Left renal pelvis (tissue), 4 donors: Measurements from ENCODE around the gene OR2V2. TPM values are rescaled to one million over a fixed set of nuclear protein-coding genes. Genes with fewer than 3 reads are reported as not detected.
"Not testable (repeated sequence)": the region's sequence is repeated elsewhere in the genome, so short reads cannot be mapped to it uniquely, and the experiment has no call there.

Experiments used
- DNase-seq, 4 donors: peaks; one replicate each; pipeline ENCODE4 v3.0.0-alpha.2; 2013; ENCODE audit warnings: low read depth in 4 of 4, low spot score in 3 of 4
- polyA plus RNA-seq, 4 donors: library from polyadenylated mRNA; unstranded; fragments of 120-200 nt; gene quantifications; one replicate each; pipeline ENCODE4 v1.2.1, GENCODE V29; 2013; ENCODE audit not compliant: insufficient read length in 4 of 4

Gene OR2V2
- polyA plus RNA-seq, 4 donors, result 0.05 to 0.06 TPM; not detected in 2

DNA sequence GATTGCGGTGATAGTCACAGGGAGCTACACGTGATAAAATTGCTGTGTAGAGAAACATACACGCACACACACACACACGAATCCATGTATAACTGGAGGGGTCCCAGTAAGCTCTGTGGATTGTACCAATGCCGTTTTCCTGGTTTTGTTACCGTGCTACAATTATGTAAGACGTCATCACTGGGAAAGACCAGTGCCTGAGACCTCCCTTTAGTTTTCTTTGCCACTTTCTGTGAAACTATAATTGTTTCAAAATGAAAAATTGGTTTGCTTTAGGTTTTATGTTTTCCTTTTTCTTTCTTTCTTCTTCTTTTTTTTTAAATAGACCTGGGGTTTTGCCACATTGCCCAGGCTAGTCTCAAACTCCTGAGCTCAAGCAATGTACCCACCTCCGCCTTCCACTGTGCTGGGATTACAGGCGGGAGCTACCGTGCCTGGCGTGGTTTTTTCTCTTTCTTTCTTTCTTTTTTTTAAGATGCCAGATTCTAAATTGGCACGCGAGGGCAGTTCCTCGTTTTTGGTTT lies 21.3 kb downstream of the OR2V2 start:
- DNase-seq, result no peak

DNA sequence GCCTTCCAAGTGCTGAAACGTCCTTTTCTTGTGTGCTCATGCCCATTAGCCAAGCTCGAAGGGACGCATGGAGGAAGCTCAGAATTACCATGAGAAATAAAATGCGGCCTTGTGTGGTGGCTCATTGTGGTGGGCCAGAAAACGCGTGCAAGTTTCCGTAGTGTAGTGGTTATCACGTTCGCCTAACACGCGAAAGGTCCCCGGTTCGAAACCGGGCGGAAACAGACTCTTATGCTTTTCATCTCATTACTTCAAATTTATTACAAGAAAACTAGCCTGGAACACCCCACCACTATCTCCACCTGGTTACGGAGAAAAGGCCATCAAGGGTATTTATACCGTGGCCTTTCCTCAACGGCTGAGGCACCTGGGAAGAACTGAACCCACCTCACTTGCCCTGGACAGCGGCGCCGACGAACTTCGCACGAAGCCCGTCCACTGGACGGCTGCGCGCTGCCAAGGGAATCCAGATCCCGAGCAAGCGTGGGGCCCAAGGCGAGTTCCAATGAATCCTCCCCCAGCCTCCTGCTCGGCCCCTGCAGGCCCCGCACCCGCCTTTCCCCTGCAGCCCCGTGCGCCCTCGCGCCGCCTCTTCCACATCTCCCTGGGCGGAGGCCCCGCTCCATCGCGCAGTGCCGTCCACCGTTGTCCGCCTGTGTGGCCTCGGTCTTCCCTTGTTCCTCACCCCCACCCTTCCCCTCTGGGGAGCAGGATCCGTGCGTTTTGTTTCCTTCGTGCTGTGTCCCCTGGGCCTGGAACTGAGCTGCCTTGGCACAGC lies 22.3 kb downstream of the OR2V2 start:
- DNase-seq, result not testable (repeated sequence)

DNA sequence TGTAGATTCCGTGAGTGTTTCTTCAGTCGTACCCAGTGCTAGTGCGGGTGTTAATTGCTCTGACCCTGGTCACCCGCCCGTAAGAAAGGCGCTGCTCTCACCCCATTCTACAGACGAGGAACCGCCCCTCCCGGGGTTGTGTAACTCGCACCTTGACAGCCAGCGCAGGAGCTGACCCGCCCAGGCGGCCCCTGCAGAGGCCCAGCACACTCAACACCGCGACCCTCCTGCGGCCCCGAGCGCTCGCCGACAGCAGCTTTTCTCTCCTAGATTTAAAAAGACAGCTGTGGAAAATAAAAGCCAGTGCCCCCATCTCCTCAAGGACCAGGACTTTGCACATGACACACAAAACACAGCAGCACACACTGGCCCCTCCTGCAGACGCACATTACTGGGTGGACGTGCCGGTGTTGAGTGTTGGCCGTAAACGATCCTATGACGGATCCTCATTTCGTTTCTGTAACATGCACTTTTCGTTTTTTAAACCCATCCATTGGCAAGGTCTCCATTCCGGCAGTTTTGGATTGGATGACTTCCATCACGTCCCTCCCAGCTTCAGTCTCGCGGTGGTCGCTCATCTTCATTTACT lies 22.9 kb downstream of the OR2V2 start:
- no peak for DNase-seq

DNA sequence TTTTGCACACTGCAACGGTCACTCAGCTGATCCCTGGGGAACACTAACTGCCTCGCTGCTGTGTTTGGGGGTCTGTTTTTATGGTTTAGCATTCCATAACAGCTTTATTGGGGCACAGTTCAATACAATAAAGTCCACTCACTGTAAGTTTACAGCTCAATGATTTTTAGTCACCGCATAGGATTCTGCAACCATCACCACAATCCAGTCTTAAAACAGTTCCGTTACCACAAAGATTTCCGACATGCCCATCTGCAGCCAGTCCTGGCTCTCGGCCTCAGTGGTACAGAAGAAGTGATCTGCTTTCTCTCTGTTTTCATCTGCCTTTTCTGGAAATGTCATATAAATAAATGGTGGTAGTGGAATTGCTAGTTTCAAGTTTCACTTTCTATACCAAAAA lies 23.6 kb downstream of the OR2V2 start:
- no peak for DNase-seq

DNA sequence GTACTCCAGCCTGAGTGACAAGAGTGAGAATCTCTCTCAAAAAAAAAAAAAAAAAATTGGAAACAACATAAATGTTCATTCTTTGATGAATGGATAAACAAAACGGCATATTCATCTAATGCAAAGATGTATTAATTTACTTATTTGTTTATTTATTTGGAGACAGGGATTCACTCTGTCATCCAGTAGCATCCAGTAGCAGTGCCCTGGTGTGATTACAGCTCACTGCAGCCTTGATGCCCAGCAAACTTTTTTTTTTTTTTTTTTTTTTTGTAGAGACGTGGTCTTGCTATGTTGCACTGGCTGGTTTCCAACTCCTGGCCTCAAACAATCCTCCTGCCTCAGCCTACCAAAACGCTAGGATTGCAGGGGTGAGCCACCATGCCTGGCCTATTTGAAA lies 24.4 kb downstream of the OR2V2 start:
- DNase-seq, result no peak

DNA sequence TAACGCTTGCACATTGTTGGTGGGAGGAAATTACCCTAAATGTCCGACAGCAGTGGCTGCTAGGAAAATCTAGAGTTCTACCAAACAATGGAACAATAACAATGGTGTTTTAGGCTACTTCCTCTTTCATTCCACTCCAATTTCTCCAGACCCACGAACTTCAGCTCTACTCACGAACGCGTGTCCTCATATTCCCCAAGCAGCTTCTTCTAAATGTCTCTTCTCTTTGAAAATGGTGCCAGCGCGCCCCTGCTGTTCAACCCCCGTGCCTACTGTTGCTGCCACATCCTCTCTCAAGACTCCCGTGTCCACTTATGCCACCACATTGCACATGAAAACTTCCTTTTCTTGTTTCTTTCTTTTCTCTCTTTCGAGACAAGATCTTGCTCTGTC lies 25.6 kb downstream of the OR2V2 start:
- DNase-seq, result no peak

DNA sequence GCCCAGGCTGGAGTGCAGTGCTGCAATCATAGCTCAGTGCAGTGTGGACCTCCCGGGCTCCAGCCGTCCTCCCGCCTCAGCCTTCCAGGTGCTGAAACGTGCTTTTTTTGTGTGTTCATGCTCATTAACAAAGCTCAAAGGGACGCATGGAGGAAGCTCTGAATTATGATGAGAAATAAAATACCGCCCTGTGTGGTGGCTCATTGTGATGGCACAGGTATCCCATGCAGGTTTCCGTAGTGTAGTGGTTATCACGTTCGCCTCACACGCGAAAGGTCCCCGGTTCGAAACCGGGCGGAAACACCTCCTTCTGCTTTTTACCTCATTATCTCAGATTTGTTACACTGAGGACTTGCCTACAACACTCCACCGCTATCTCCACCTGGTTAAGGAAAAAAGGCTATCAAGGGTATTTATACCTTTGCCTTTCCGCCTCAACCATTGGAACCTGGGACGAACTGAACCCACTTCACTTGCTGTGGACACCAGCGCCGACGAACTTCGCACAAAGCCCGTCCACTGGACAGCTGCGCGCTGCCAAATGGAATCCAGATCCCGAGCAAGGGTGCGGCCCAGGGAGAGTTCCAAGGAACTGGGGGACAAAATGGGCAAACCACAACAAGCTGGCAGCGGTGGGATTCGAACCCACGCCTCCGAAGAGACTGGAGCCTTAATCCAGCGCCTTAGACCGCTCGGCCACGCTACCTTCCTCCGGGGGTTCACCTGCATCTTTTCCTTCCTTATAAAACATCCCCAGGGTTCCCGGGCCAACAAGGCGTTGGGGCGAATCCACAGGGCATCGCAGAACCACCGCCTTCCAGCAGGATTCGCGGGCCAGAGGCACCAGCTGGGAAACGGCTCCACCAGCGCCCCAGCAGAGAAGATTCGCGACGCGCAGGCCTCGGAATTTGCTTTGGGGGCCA lies 26.3 kb downstream of the OR2V2 start:
- DNase-seq, result no peak

DNA sequence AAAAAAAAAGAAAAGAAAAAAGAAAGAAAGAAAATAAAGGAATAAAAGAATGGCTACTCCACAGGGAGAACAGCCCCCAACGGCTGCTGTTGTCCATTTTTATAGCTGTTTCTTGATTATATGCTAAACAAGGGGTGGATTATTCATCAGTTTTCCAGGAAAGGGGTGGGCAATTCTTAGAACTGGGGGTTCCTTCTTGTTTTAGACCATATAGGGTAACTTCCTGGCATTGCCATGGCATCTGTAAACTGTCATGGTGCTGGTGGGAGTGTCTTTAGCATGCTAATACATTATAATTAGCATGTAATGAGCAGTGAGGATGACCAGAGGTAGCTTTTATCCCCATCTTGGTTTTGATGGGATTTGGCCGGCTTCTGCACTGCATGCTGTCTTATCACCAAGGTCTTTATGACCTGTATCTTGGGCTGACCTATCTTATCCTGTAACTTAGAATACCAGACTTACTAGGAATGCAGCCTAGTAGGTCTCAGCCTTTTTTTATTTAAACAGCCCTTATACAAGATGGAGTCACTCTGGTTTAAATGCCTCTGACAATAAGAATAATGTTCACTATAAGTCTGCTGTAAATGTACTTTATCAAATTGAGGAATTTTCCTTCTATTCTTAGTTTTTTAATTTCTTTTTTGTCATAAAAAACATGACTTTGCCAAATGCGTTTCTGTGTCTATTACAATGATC lies 29.0 kb downstream of the OR2V2 start:
- no peak for DNase-seq

DNA sequence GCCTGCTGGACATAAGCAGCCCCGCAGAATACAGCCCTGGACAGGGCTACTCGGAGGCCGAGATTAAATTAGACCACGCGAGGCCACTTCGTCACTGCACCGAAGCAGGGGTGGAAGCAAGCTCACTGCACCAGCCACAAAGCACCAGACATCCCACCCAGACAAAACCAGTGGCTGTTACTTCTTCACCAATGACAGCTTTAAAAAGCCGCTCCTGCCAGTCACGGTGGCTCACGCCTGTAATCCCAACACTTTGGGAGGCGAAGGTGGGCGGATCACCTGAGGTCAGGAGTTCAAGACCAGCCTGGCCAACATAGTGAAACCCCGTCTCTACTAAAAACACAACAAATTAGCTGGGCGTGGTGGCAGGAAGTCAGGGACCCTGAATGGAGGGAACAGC lies 30.2 kb downstream of the OR2V2 start:
- DNase-seq, result not testable (repeated sequence)

DNA sequence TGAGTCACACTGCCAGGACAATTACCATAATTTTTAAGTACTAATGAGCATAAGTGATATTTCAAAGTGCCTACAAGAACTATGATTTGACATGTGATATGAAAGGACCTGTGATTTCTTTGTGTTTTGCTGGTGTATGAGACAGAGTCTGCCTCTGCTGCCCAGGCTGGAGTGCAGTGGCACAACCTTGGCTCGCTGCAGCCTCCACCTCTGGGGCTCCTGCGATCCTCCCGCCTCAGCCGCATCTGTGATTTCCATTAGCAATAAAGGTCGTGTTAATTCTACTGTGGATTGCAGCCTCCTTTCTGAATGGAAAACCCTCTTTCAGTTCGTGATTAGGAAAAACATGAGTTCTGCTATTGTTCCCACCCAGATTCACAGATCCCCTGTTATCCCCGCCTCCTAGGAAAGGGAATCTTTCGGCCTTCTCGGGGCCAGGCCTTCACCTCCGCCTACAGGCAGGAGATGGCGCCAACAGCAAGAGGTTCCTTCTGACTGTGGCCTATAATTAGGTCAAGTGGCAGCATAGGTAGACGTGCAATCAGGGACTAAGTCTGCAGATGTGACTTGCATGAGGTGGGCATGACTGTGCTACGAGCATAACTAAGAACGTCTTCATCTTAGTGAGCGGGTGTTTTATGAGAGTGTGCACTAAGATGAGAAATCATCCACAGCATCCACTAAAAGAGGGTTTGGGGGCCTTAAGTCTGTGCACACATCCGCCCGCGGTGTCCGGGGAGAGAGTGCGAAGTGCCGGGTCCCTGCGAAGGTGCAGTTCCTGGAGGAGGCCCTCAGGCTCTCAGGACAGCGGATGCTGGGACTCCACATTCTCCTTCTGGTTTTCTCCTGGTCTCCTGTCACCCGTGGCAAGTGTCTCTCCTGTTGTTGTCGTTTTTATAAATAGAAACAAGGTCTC lies 34.5 kb downstream of the OR2V2 start:
- DNase-seq, result no peak

DNA sequence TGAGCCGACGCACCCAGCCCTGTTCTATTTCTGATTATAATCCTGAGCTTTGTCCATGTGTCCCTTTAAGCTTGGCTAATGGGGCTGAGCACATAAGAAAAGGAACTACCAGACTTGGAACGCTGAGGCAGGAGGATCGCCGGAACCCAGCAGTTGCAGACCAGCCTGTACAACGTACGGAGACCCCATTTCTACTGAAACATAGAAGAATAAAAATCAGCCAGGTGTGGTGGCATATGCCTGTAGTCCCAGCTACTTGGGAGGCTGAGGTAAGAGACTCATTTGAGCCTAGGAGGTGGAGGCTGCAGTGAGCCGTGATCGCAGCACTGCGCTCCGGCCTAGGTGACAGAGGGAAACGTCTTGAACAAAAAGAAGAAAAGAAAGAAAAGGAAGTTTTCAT lies 35.3 kb downstream of the OR2V2 start:
- no peak for DNase-seq

DNA sequence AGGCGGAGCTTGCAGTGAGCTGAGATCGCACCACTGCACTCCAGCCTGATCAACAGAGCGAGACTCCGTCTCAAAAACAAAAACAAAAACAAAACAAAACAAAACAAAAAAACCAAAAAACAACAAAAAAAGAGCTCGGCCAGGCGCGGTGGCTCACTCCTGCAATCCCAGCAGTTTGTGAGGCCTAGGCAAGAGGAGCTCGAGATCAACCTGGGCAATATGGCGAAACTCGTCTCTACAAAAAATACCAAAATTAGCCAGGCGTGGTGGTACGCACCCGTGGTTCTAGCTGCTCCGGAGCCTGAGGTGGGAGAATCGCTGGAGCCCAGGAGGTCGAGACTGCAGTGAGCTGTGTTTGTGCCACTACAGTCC lies 37.4 kb downstream of the OR2V2 start:
- DNase-seq, result no peak

DNA sequence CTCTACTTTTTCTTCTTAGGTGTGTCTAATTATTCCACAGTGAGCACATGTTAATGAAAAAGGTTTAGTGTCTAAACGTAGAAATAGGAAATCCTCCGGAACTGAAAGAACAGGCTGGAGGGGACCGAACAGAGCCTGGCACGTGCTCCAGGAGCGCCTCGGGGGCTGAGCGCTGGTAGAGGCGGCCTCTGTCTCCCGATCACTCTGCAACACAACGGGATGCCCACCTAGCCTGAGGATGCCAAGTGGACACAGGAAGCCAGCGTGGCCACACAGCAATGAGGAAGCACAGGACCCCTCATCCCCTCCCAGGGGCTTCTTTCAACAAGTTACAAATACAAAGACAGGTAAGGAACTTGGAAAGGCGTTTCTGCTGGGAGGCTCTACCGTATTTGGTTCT lies 38.2 kb downstream of the OR2V2 start:
- DNase-seq, result no peak

DNA sequence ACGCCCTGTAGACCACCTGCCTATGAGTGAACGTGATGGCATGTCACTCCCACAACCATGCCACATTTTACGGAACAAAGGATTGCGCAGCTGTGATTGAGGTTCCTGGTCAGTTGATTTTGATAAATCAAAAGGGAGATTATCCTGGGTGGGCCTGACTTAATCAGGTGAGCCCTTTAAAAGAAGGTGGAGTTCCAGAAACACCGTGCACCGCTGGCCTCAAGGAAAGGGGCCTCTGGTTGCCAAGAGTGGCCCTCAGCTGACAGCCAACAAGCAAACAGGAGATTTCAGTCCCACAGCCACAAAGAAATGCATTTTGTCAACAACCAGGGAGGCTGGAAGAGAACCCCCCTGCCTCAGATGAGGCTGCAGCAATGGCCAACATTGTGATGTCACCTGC lies 38.6 kb downstream of the OR2V2 start:
- DNase-seq, result no peak

DNA sequence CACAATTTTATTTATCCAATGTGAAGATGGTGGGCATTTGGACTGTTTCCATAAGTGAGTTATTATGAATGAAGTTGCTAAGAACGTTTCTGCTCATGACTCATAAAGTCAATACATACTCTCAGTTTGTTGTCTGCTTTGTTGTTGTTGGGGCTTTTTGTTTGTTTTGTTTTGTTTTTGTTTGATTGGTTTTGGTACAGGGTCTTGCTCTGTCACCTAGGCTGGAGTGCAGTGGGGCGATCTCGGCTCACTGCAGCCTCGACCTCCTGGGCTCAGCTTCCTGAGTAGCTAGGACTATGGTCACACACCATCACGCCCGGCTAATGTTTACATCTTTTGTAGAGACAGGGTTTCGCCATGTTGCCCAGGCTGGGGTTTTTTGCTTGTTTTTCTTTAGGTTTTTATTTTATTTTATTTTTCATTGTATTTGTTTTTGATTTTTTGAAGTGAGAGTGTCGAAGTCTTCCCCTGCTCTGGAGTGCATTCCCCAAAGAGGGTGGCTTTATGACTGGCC lies 39.7 kb downstream of the OR2V2 start:
- DNase-seq, result no peak

DNA sequence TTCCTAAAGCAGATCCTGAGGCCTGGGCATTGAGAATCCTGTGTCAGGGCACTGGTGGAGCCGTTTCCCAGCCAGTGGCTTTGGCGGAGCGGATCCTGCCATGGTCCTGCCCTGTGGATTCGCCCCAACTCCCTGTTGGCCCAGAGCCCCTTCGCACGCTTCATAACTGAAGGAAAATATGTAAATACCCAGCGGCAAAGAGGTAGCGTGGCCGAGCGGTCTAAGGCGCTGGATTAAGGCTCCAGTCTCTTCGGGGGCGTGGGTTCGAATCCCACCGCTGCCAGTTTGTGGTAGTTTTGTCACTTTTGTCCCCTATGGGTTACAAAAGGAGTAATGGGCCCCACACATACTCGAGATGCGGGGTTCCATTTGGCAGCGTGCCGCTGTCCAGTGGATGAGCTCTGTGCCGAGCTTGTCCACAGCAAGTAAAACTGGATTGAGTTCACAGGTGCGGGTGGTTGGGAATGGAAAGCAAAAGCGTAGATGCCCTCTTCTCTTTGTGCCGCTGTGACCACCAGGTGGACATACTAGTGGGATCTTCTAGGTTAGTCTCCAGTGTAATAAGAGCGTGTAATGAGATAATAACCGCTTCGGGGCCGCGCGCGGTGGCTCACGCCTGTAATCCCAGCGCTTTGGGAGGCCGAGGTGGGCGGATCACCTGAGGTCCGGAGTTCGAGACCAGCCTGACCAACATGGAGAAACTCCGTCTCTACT lies 40.3 kb downstream of the OR2V2 start:
- no peak for DNase-seq

DNA sequence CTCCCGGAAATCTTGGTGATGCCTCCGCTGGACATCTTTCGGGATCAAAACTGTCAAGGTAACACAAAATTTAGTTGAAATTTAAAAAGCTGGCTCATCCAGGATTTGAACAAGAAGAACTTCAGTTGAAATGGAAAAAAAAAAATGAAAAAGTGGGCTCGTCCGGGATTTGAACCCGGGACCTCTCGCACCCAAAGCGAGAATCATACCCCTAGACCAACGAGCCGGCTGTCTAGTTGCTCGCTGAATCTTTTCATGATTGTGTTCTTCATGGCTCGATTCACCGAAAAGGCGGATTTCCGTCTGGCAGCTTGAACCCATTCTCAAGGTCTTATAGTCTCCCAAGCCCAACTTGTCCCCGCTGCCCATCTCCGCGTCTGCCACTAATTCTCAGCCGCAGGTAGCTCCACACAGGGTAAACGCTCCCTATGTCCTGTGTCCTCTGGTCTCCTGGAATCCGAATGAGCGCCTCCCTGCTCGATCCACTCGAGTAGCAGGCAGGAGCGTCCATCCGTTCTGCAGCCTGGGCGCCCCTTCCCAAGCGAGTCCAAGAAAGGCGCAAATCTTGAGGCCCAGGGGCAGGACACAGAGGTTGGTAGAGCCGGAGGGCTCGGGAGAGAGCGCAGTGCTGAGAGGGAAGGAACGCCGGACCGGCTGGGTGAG lies 41.4 kb downstream of the OR2V2 start:
- peak in 2 of 4 donors; percentile 72 to 74 for DNase-seq

DNA sequence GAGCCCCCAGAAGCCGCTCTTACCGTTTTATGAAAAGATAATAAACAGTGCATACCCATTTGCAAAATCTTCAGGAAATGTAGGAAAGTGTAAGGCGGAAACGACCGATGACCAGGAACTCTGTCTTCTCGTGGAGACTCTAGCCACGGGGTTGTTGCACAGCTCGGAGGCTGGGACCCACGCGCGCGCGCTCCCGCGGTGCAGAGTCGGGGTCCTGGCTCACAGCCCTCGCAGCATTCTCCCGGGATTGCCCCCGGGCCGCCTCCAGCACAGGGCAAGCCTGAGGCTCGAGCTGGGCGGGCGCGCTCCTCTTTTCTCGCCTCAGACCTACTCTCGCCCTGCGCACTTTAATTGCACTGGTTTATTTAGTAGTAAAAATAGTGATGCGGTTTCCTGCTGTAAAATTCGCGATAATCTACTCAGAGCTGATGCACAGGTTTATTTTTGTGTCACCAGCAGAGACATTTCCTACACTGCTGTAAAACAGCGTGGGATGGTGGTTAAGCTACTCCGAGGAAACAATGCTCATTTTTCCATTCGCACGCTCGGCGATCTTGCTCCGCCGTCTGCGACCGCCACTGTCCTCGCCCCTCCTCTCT lies 42.1 kb downstream of the OR2V2 start:
- no peak for DNase-seq
